ENCODE results near the gene LZTR1. TPM values are rescaled to one million over a fixed set of nuclear protein-coding genes. Genes with fewer than 3 reads are reported as not detected.

The LZTR1 gene
- total and polyA plus RNA-seq, 2 donors (not counting 3 experiments of a cell fraction or from before 2014, with no cell fraction given) = 56.6 to 86.8 TPM

GRCh38 chr22:21012446-21013407 lies 30.6 kb downstream of the LZTR1 start:
- no peaks in the 10 kb centered on the region for H3K36me3 ChIP-seq (ENCODE audit: control insufficient read depth in 2 of 2, extremely low read depth in 1 of 2, insufficient read depth in 2 of 2, low read length in 2 of 2)
- dilution Hi-C loops (cut with MboI; ENCODE audit: extremely low pct_ligation_motif_present, low sequenced_read_pairs) = no loop called here
- no peaks in the 10 kb centered on the region for H3K27me3 ChIP-seq (ENCODE audit: control insufficient read depth in 2 of 2, insufficient read depth in 2 of 2, low read length in 2 of 2)
- no peaks in the 10 kb centered on the region for H4K20me1 ChIP-seq (replicated peaks; ENCODE audit: control insufficient read depth, extremely low read depth, insufficient read depth, low read length)
- TF ChIP-seq EZH2 (IDR thresholded peaks at IDR 0.05; ENCODE audit: borderline replicate concordance, low read depth, low read length, severe bottlenecking) (no peak), FOS (IDR thresholded peaks at IDR 0.05; ENCODE audit: borderline replicate concordance, insufficient read depth, low read length) (no peak), MYC (IDR thresholded peaks at IDR 0.05; ENCODE audit: low read depth, low read length) (no peak), POLR2AphosphoS5 (IDR thresholded peaks at IDR 0.05; ENCODE audit: insufficient read depth, low read depth, low read length) (no peak), GATA2 (IDR thresholded peaks at IDR 0.05; ENCODE audit: insufficient read depth, insufficient read length, low read depth, low read length) (no peak), JUN (IDR thresholded peaks at IDR 0.05; ENCODE audit: borderline replicate concordance, insufficient read depth, insufficient read length, low read depth) (no peak), POLR2A (IDR thresholded peaks at IDR 0.05; ENCODE audit: low read depth, low read length) (no peak), CTCF (IDR thresholded peaks at IDR 0.05; ENCODE audit: extremely low read depth in 1 of 2, insufficient read depth in 1 of 2, low read depth in 1 of 2, low read length in 2 of 2) (no peak)
- TF ChIP-seq, protein P1, sequence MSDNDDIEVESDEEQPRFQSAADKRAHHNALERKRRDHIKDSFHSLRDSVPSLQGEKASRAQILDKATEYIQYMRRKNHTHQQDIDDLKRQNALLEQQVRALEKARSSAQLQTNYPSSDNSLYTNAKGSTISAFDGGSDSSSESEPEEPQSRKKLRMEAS (IDR thresholded peaks at IDR 0.05; ENCODE audit: insufficient read depth, insufficient read length) = no peak
- no peak overlapping the region for H3K9ac ChIP-seq (replicated peaks; ENCODE audit: extremely low read depth, insufficient read depth, low read length)
- no peaks in the 10 kb centered on the region for H3K79me2 ChIP-seq (ENCODE audit: control insufficient read depth, insufficient read depth, low read length)
- H3K9me3 ChIP-seq (replicated peaks; ENCODE audit: control insufficient read depth, insufficient read depth, low read length) = no peaks in the 10 kb centered on the region
- no TSS peak for BruUV-seq (replicated peaks)
- DNase-seq (ENCODE audit: low read depth, low spot score) (no peak), FAIRE-seq (no peak)
- H3K4me2 ChIP-seq (ENCODE audit: insufficient read depth, low read length) = no peak overlapping the region
- no peak overlapping the region for H2AFZ ChIP-seq (ENCODE audit: low read depth, low read length)
- ChIA-PET POLR2A (no interaction called here), CTCF (interaction anchor here (0.7 to 1.4 kb wide), 2 partner anchors 9 to 10 kb away, joined by 3 to 6 read pairs; partner anchors contain the start of gene THAP7)
- H3K9me1 ChIP-seq (replicated peaks; ENCODE audit: control insufficient read depth, extremely low read depth, insufficient read depth, low read length) = no peaks in the 10 kb centered on the region
- H3K4me1 ChIP-seq (ENCODE audit: control insufficient read depth, extremely low read depth, insufficient read depth, low read length) = peaks cover 13% of the 10 kb centered on the region
- no peak overlapping the region for H3K27ac ChIP-seq (ENCODE audit: insufficient read depth, low read depth, low read length)
- no peak overlapping the region for H3K4me3 ChIP-seq (replicated peaks in 1 of 3; ENCODE audit: insufficient read depth in 1 of 3, low read depth in 1 of 3, low read length in 3 of 3)
- intact Hi-C loops (cut with micrococcal nuclease) = no loop called here

Measured in endothelial cell of umbilical vein (primary cell).